K562 (cell line): Measurements from ENCODE around the gene HMCES. TPM values are rescaled to one million over a fixed set of nuclear protein-coding genes. Genes with fewer than 3 reads are reported as not detected.

Source experiments
- ARID3B ChIP-seq: fragments of 250-450 bp; sonication (Bioruptor Pico); IDR thresholded peaks from 2 replicates; pipeline ENCODE4 v1.4.0; 2020; ENCODE audit warnings: borderline replicate concordance
- CHCHD3 ChIP-seq: fragments of 250-450 bp; sonication (Bioruptor Pico); IDR thresholded peaks from 2 replicates; pipeline ENCODE4 v2.1.2; 2022; ENCODE audit warnings: mild to moderate bottlenecking
- CXXC5 ChIP-seq: fragments of 250-450 bp; sonication (Bioruptor Pico); IDR thresholded peaks from 2 replicates; pipeline ENCODE4 v1.8.0; 2022; ENCODE audit warnings: inconsistent platforms, mild to moderate bottlenecking, moderate library complexity
- ETV6 ChIP-seq, 3 experiments: fragments of 150-350 bp in 1 of 3; sonication (generic) in 1 of 3; formaldehyde crosslinking in 1 of 3; IDR thresholded peaks; 2 replicates each; pipeline versions ENCODE4 v1.6.1 to v1.8.0; 2014 to 2022; ENCODE audit warnings: borderline replicate concordance in 2 of 3, low read depth in 2 of 3, antibody characterized with exemption in 1 of 3, low read length in 1 of 3, mild to moderate bottlenecking in 1 of 3, missing genetic modification reagents in 1 of 3
- JUND ChIP-seq, 2 experiments: IDR thresholded peaks; 2 replicates in 1 of 2; 3 replicates in 1 of 2; pipeline ENCODE4 v1.6.1; 2011; ENCODE audit warnings: borderline replicate concordance in 2 of 2, low read depth in 2 of 2, low read length in 2 of 2, improper control_type of control experiment in 1 of 2, missing biosample characterization in 1 of 2, missing genetic modification characterization in 1 of 2, missing genetic modification reagents in 1 of 2
- KDM2B ChIP-seq: fragments of 250-450 bp; sonication (Bioruptor Pico); IDR thresholded peaks from 2 replicates; pipeline ENCODE4 v1.8.0; 2021; ENCODE audit warnings: mild to moderate bottlenecking, moderate library complexity
- KLF13 ChIP-seq: fragments of 450-650 bp; IDR thresholded peaks from 2 replicates; pipeline ENCODE4 v1.6.1; 2016; ENCODE audit warnings: missing genetic modification characterization, low read depth, mild to moderate bottlenecking, missing compliant biosample characterization, moderate library complexity, borderline replicate concordance
- KLF16 ChIP-seq: IDR thresholded peaks from 2 replicates; pipeline ENCODE4 v1.6.1; 2016; ENCODE audit warnings: antibody characterized with exemption
- MIER1 ChIP-seq: fragments of 450-650 bp; IDR thresholded peaks from 2 replicates; pipeline ENCODE4 v1.6.1; 2016; ENCODE audit warnings: antibody characterized with exemption, mild to moderate bottlenecking, low read depth
- MYNN ChIP-seq, 2 experiments: sonication (generic); formaldehyde crosslinking in 1 of 2; IDR thresholded peaks; 2 replicates each; pipeline versions ENCODE4 v1.5.0 to v1.6.1; 2016 to 2020; ENCODE audit warnings: antibody characterized with exemption in 1 of 2, missing genetic modification reagents in 1 of 2
- TAF1 ChIP-seq: IDR thresholded peaks from 2 replicates; pipeline ENCODE4 v1.6.1; 2011; ENCODE audit warnings: mild to moderate bottlenecking, low read length, moderate library complexity; ENCODE audit not compliant: insufficient read depth, control insufficient read depth, severe bottlenecking; ENCODE audit errors: extremely low read depth
- TARDBP ChIP-seq: fragments of 450-650 bp; IDR thresholded peaks from 2 replicates; pipeline ENCODE4 v1.6.1; 2016
- ZNF134 ChIP-seq: fragments of 250-450 bp; sonication (Bioruptor Pico); conservative IDR thresholded peaks from 2 replicates; pipeline ENCODE4 v1.4.0; 2020
- polyA plus RNA-seq, 8 experiments: library from polyadenylated mRNA; depleted of rRNA in 4 of 8; stranded (reverse) in 5 of 8; unstranded in 3 of 8; fragments of >200 nt; fragmentation: Nextera tagmentation in 2 of 8; fragmentation: Illumina TruSeq in 1 of 8; extraction: Ambion mirVana in 2 of 8; extraction: Trizol in 1 of 8; gene quantifications; 2 replicates each; pipeline versions ENCODE4 v1.2.1 to v1.2.3, GENCODE V29; 2011 to 2014; ENCODE audit warnings: inconsistent platforms in 1 of 8, missing spikeins in 1 of 8
- total RNA-seq, 7 experiments: library from RNA; depleted of rRNA in 6 of 7; stranded (reverse); fragments of >200 nt in 6 of 7; fragmentation: Illumina TruSeq in 2 of 7; extraction: Trizol in 2 of 7; gene quantifications; 2 replicates each; pipeline versions ENCODE4 v1.2.1 to v1.2.3, GENCODE V29; 2011 to 2021; ENCODE audit warnings: low replicate concordance in 1 of 7
- TF ChIP-seq, protein P1 (sequence below): sonication (generic); formaldehyde crosslinking; IDR thresholded peaks from 2 replicates; pipeline ENCODE4 v1.5.0; 2020; ENCODE audit warnings: missing genetic modification reagents
- TF ChIP-seq, protein P2 (sequence below): fragments of 450-650 bp; formaldehyde crosslinking; IDR thresholded peaks from 2 replicates; pipeline ENCODE4 v1.4.0; 2020; ENCODE audit warnings: mild to moderate bottlenecking, mixed read lengths
- TF ChIP-seq, protein P3 (sequence below): sonication (generic); formaldehyde crosslinking; IDR thresholded peaks from 2 replicates; pipeline ENCODE4 v1.4.0; 2020; ENCODE audit warnings: mild to moderate bottlenecking, missing genetic modification reagents
- TF ChIP-seq, protein P4 (sequence below): fragments of 450-650 bp; formaldehyde crosslinking; IDR thresholded peaks from 2 replicates; pipeline ENCODE4 v1.4.0; 2022; ENCODE audit warnings: missing genetic modification characterization

Gene HMCES
- total and polyA plus RNA-seq, 9 of the 15 experiments (the other 6 are each of a cell fraction or from before 2014, with no cell fraction given), result 18.8 to 45.3 (median 24.8) TPM

GRCh38 chr3:129249284-129250065, 29.2 kb upstream of the HMCES start, which contains the start of gene COPG1 (continued):
- TF ChIP-seq, protein P1, sequence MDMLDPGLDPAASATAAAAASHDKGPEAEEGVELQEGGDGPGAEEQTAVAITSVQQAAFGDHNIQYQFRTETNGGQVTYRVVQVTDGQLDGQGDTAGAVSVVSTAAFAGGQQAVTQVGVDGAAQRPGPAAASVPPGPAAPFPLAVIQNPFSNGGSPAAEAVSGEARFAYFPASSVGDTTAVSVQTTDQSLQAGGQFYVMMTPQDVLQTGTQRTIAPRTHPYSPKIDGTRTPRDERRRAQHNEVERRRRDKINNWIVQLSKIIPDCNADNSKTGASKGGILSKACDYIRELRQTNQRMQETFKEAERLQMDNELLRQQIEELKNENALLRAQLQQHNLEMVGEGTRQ (CRISPR knock-in tag), result no peak
- TF ChIP-seq MIER1 (no peak), KDM2B (no peak), ETV6 (IDR thresholded peaks at IDR 0.05; ENCODE audit: borderline replicate concordance in 1 of 2, low read depth in 2 of 2, low read length in 1 of 2) (no peak), ETV6 (CRISPR knock-in tag; IDR thresholded peaks at IDR 0.05; ENCODE audit: borderline replicate concordance) (0 out of 2 replicates have a peak, but pooled peaks have one; percentile 66), ZNF134 (CRISPR knock-in tag) (no peak), KLF16 (no peak), TAF1 (peak; percentile 93), CXXC5 (peak; percentile 59), KLF13 (tag) (no peak), MYNN (IDR thresholded peaks at IDR 0.05) (no peak), MYNN (CRISPR knock-in tag; IDR thresholded peaks at IDR 0.05) (no peak), ARID3B (CRISPR knock-in tag) (no peak), TARDBP (no peak), JUND (IDR thresholded peaks at IDR 0.05; ENCODE audit: borderline replicate concordance, low read depth, low read length) (no peak), JUND (tag; IDR thresholded peaks at IDR 0.05; ENCODE audit: borderline replicate concordance, low read depth, low read length) (no peak), CHCHD3 (CRISPR knock-in tag) (no peak)
- TF ChIP-seq, protein P2, sequence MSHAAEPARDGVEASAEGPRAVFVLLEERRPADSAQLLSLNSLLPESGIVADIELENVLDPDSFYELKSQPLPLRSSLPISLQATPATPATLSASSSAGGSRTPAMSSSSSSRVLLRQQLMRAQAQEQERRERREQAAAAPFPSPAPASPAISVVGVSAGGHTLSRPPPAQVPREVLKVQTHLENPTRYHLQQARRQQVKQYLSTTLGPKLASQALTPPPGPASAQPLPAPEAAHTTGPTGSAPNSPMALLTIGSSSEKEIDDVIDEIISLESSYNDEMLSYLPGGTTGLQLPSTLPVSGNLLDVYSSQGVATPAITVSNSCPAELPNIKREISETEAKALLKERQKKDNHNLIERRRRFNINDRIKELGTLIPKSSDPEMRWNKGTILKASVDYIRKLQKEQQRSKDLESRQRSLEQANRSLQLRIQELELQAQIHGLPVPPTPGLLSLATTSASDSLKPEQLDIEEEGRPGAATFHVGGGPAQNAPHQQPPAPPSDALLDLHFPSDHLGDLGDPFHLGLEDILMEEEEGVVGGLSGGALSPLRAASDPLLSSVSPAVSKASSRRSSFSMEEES (CRISPR knock-in tag), result no peak
- TF ChIP-seq, protein P3, sequence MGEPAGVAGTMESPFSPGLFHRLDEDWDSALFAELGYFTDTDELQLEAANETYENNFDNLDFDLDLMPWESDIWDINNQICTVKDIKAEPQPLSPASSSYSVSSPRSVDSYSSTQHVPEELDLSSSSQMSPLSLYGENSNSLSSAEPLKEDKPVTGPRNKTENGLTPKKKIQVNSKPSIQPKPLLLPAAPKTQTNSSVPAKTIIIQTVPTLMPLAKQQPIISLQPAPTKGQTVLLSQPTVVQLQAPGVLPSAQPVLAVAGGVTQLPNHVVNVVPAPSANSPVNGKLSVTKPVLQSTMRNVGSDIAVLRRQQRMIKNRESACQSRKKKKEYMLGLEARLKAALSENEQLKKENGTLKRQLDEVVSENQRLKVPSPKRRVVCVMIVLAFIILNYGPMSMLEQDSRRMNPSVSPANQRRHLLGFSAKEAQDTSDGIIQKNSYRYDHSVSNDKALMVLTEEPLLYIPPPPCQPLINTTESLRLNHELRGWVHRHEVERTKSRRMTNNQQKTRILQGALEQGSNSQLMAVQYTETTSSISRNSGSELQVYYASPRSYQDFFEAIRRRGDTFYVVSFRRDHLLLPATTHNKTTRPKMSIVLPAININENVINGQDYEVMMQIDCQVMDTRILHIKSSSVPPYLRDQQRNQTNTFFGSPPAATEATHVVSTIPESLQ (CRISPR knock-in tag), result 0 out of 2 replicates have a peak, but pooled peaks have one; percentile 39
- TF ChIP-seq, protein P4, sequence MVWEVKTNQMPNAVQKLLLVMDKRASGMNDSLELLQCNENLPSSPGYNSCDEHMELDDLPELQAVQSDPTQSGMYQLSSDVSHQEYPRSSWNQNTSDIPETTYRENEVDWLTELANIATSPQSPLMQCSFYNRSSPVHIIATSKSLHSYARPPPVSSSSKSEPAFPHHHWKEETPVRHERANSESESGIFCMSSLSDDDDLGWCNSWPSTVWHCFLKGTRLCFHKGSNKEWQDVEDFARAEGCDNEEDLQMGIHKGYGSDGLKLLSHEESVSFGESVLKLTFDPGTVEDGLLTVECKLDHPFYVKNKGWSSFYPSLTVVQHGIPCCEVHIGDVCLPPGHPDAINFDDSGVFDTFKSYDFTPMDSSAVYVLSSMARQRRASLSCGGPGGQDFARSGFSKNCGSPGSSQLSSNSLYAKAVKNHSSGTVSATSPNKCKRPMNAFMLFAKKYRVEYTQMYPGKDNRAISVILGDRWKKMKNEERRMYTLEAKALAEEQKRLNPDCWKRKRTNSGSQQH (CRISPR knock-in tag), result no peak
